ENCODE data around the gene PRRC2A.

The PRRC2A gene

GRCh38 chr6:31575335-31575901 lies 45.1 kb upstream of the PRRC2A start, which contains the start of gene TNF:
TSS of gene TNF (plus strand) at chr6:31575565. CDS start at chr6:31575742, 177 bp downstream.
- H3K27me3 ChIP-seq = no peaks in the 10 kb centered on the region
- H3K4me1 ChIP-seq (ENCODE audit: control insufficient read depth in 1 of 2, insufficient read depth in 1 of 2, low read depth in 1 of 2, low read length in 1 of 2) = peaks cover 38 to 43% of the 10 kb centered on the region in 2 experiments
- H3K9me3 ChIP-seq = no peaks in the 10 kb centered on the region
- peak within 1 kb of the TSS; percentile 65 to 67 for H3K4me3 ChIP-seq (ENCODE audit: low read depth in 1 of 2, low read length in 1 of 2)
- peaks cover 14% of the 10 kb centered on the region for H3K36me3 ChIP-seq
- H3K27ac ChIP-seq = peak within 1 kb of the TSS; percentile 84
- TF ChIP-seq, protein P1, sequence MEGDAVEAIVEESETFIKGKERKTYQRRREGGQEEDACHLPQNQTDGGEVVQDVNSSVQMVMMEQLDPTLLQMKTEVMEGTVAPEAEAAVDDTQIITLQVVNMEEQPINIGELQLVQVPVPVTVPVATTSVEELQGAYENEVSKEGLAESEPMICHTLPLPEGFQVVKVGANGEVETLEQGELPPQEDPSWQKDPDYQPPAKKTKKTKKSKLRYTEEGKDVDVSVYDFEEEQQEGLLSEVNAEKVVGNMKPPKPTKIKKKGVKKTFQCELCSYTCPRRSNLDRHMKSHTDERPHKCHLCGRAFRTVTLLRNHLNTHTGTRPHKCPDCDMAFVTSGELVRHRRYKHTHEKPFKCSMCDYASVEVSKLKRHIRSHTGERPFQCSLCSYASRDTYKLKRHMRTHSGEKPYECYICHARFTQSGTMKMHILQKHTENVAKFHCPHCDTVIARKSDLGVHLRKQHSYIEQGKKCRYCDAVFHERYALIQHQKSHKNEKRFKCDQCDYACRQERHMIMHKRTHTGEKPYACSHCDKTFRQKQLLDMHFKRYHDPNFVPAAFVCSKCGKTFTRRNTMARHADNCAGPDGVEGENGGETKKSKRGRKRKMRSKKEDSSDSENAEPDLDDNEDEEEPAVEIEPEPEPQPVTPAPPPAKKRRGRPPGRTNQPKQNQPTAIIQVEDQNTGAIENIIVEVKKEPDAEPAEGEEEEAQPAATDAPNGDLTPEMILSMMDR (IDR thresholded peaks at IDR 0.05) = no peak

GRCh38 chr6:31575952-31576685 lies 44.4 kb upstream of the PRRC2A start:
- H3K36me3 ChIP-seq = peaks cover 15% of the 10 kb centered on the region
- peaks cover 40 to 49% of the 10 kb centered on the region in 2 experiments for H3K4me1 ChIP-seq (ENCODE audit: control insufficient read depth in 1 of 2, insufficient read depth in 1 of 2, low read depth in 1 of 2, low read length in 1 of 2)
- no peaks in the 10 kb centered on the region for H3K27me3 ChIP-seq
- TF ChIP-seq, protein P1 (IDR thresholded peaks at IDR 0.05) = no peak
- H3K27ac ChIP-seq = peak overlapping the region; percentile 84
- H3K4me3 ChIP-seq (ENCODE audit: low read depth in 1 of 2, low read length in 1 of 2) = peak overlapping the region; percentile 65 to 67
- no peaks in the 10 kb centered on the region for H3K9me3 ChIP-seq

- TF ChIP-seq, protein P1 (IDR thresholded peaks at IDR 0.05) = no peak
- peak overlapping the region; percentile 65 to 67 for H3K4me3 ChIP-seq (ENCODE audit: low read depth in 1 of 2, low read length in 1 of 2)
Observed at GRCh38 chr6:31576897-31577578, 43.5 kb upstream of the PRRC2A start.

DNA sequence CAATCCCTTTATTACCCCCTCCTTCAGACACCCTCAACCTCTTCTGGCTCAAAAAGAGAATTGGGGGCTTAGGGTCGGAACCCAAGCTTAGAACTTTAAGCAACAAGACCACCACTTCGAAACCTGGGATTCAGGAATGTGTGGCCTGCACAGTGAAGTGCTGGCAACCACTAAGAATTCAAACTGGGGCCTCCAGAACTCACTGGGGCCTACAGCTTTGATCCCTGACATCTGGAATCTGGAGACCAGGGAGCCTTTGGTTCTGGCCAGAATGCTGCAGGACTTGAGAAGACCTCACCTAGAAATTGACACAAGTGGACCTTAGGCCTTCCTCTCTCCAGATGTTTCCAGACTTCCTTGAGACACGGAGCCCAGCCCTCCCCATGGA lies 42.9 kb upstream of the PRRC2A start:
- peaks cover 15% of the 10 kb centered on the region for H3K36me3 ChIP-seq
- H3K27me3 ChIP-seq = no peaks in the 10 kb centered on the region
- no peak overlapping the region for H3K27ac ChIP-seq
- peaks cover 49 to 54% of the 10 kb centered on the region in 2 experiments for H3K4me1 ChIP-seq (ENCODE audit: control insufficient read depth in 1 of 2, insufficient read depth in 1 of 2, low read depth in 1 of 2, low read length in 1 of 2)
- TF ChIP-seq, protein P1 (IDR thresholded peaks at IDR 0.05) = no peak
- H3K4me3 ChIP-seq (ENCODE audit: low read depth in 1 of 2, low read length in 1 of 2) = no peak overlapping the region
- no peaks in the 10 kb centered on the region for H3K9me3 ChIP-seq

More at GRCh38 chr6:31576897-31577578, 43.5 kb upstream of the PRRC2A start:
- peaks cover 45 to 49% of the 10 kb centered on the region in 2 experiments for H3K4me1 ChIP-seq (ENCODE audit: control insufficient read depth in 1 of 2, insufficient read depth in 1 of 2, low read depth in 1 of 2, low read length in 1 of 2)
- peak overlapping the region; percentile 84 for H3K27ac ChIP-seq
- peaks cover 15% of the 10 kb centered on the region for H3K36me3 ChIP-seq
- H3K27me3 ChIP-seq = no peaks in the 10 kb centered on the region
- H3K9me3 ChIP-seq = no peaks in the 10 kb centered on the region

DNA sequence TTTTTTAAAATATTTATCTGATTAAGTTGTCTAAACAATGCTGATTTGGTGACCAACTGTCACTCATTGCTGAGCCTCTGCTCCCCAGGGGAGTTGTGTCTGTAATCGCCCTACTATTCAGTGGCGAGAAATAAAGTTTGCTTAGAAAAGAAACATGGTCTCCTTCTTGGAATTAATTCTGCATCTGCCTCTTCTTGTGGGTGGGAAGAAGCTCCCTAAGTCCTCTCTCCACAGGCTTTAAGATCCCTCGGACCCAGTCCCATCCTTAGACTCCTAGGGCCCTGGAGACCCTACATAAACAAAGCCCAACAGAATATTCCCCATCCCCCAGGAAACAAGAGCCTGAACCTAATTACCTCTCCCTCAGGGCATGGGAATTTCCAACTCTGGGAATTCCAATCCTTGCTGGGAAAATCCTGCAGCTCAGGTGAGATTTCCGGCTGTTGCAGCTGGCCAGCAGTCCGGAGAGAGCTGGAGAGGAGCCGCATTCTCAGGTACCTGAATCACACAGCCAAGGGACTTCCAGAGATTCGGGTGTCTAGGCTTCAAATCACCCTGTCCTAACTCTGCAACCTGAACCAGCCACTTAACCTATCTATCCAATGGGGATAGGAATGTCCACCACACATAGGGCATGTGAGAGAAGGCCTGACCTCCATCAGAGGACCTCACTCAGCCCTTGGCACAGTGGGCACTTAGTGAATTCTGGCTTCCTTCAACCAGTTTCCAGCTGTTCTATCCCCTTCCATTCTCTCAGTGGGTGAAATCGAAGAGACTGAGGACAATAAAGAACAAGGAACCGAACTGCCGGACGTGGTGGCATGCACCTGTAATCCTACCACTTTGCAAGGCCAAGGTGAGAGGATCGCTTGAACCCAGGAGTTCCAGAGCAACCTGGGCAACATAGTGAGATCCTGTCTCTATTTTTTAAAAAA lies 42.1 kb upstream of the PRRC2A start:
- TF ChIP-seq, protein P1 (IDR thresholded peaks at IDR 0.05) = no peak
- H3K27me3 ChIP-seq = no peaks in the 10 kb centered on the region
- H3K27ac ChIP-seq = peak overlapping the region; percentile 96
- H3K9me3 ChIP-seq = no peaks in the 10 kb centered on the region
- peaks cover 15% of the 10 kb centered on the region for H3K36me3 ChIP-seq
- H3K4me3 ChIP-seq (ENCODE audit: low read depth in 1 of 2, low read length in 1 of 2) = no peak overlapping the region
- H3K4me1 ChIP-seq (ENCODE audit: control insufficient read depth in 1 of 2, insufficient read depth in 1 of 2, low read depth in 1 of 2, low read length in 1 of 2) = peaks cover 57 to 63% of the 10 kb centered on the region in 2 experiments
